MM.1S (cell line): ENCODE measurements around the gene RHOC.

Source experiments
- CTCF ChIP-seq: fragments of 300-600 bp; sonication (generic); IDR thresholded peaks from 2 replicates; pipeline ENCODE4 v1.5.1; 2016; ENCODE audit warnings: antibody characterized with exemption, low read length, mixed read lengths
- EZH2 ChIP-seq: fragments of 300-600 bp; sonication (generic); optimal IDR thresholded peaks from 2 replicates; pipeline ENCODE3; 2017; ENCODE audit warnings: low read depth, mild to moderate bottlenecking, antibody characterized with exemption, low read length, mixed read lengths
- EZH2phosphoT487 ChIP-seq: fragments of 300-600 bp; sonication (generic); IDR thresholded peaks from 2 replicates; pipeline ENCODE4 v1.6.1; 2018; ENCODE audit warnings: antibody characterized with exemption, low read length

GRCh38 chr1:112712701-112713128 is 5.8 kb upstream of the RHOC start:
- TF ChIP-seq CTCF = no peak
- no peak for TF ChIP-seq EZH2phosphoT487
- no peak for TF ChIP-seq EZH2
